Neural progenitor cell (in vitro differentiated cells): ENCODE measurements around the gene ZNF184.

ENCODE experiments used
- EZH2 ChIP-seq: fragments of 200-600 bp; sonication (generic); IDR thresholded peaks from 2 replicates; pipeline ENCODE4 v1.6.1; 2017; ENCODE audit warnings: antibody characterized with exemption, mild to moderate bottlenecking, moderate library complexity
- TF ChIP-seq, protein P1 (sequence below): fragments of 200-600 bp; sonication (generic); IDR thresholded peaks from 2 replicates; pipeline ENCODE4 v1.5.1; 2017; ENCODE audit warnings: antibody characterized with exemption, mild to moderate bottlenecking

DNA sequence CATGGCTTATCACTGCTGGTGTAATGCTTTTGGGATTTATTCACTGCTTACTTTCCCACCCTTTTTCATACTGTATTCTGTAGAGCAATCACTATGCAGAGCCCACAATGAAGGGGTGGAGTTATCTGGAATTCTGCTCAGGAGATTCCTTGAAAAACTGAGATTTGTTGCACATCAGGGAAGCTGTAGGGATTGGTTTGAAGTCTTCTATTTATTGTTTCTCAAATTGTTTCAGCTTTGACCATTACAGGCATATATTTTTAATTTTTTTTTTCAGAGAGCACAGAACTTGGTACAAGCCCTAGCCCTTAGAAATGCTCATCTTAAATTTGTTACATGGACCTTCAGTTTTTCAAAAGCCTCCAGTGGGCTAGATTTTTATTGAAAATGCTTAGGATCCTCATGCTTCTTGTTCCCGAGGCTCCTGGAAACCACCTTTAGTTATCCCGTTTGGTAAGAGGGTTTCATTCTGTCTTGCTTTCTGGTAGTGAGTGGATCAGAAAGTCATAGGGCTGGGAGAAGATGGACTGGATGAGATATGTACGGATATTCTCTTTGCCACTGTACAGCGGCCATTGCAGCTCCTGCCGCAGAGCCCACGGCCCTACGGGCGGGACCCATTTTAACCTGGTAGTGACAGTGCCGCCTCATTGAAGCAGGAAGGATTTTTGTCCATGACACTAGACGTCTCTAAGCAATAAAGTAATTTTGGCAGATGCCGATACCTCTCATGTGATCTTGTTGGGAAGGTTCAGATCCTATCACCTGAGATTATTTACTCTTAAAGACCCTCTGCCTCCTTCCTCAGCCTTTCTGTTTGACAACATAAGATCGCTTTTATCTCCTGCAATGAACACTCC lies 45.3 kb upstream of the ZNF184 start:
- TF ChIP-seq, protein P1, sequence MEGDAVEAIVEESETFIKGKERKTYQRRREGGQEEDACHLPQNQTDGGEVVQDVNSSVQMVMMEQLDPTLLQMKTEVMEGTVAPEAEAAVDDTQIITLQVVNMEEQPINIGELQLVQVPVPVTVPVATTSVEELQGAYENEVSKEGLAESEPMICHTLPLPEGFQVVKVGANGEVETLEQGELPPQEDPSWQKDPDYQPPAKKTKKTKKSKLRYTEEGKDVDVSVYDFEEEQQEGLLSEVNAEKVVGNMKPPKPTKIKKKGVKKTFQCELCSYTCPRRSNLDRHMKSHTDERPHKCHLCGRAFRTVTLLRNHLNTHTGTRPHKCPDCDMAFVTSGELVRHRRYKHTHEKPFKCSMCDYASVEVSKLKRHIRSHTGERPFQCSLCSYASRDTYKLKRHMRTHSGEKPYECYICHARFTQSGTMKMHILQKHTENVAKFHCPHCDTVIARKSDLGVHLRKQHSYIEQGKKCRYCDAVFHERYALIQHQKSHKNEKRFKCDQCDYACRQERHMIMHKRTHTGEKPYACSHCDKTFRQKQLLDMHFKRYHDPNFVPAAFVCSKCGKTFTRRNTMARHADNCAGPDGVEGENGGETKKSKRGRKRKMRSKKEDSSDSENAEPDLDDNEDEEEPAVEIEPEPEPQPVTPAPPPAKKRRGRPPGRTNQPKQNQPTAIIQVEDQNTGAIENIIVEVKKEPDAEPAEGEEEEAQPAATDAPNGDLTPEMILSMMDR, result no peak
- TF ChIP-seq EZH2, result no peak
